ENCODE data around the gene PSMB8.

Gene PSMB8

DNA sequence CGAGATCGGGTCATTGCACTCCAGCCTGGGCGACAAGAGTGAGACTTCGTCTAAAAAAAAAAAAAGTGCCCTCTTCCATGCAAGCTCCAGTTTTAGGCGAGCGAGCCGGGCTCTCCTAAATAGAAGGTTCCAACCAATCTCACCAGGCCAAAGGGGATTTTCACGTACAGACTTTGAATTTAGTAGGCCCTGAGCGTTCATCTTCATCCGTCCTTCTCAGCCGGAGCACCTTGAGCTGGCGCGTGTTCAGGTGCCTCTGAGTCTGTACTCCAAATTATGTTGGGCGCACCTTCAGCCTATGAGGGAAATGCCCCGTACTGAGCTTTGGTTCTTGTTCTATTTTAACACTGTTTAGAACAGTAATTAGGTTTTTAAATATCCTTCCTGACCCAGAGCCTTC lies 4.5 kb downstream of the PSMB8 start:
- peaks cover 7% of the 10 kb centered on the region for H3K9me3 ChIP-seq (ENCODE audit: low read length)
- H3K36me3 ChIP-seq (ENCODE audit: insufficient read depth, low read length): no peaks in the 10 kb centered on the region

DNA sequence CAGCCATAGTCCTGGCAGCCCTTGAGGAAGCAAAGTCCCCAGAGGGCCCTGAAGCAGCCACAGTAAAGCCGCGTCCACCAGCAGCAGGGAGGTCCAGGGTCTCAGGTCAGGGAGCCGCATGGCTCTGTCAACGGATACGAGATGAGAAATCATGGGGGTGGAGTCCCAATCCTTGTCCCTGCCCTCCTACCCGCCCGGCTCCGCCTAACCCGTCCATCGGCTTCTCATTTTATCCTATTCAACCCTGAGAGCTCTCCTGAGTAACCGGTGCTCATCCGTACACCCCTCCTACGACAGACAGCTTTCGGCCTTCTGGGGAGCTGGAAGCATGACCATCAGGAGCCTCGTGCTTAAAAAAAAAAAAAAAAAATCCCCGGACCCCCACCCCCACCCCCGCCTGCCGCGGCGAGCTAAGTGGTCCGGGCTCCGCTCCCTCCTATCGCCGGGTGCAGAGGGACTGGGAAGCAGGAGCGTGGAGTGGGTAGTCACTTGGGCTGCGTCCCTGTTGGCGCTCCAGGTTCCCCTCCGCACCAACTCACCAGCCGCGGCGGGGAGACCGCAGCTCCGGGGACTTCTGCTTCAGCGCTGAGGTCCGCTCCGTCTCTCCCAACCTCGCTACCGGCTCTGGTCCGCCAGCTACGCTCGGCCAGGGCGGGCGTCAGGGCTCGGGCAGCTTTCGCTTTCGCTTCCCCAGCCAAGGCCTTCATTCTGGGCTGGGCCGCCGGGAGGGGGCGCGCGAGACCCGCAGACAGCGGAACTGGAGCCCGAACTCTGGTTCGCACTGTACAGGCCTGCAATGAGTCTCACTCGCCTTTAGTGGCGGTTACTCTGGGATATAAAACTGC lies 5.5 kb downstream of the PSMB8 start, which contains the start of gene TAP2:
Gene TAP2 (minus strand): TSS at position 626 of the 845 bp plus-strand sequence. CDS start 506 bp downstream, at position 120.
- Histone ChIP-seq H3K4me3 (ENCODE audit: low read length) (peak within 1 kb of the TSS; percentile 71), H2AFZ (ENCODE audit: low read depth, low read length) (peak within 1 kb of the TSS; percentile 64), H3K9me3 (ENCODE audit: low read length) (peaks cover 7% of the 10 kb centered on the region), H3K36me3 (ENCODE audit: insufficient read depth, low read length) (no peaks in the 10 kb centered on the region), H3K4me1 (ENCODE audit: insufficient read depth, low read length) (peaks cover 6% of the 10 kb centered on the region), H3K27me3 (ENCODE audit: insufficient read depth, low read length) (peaks cover 22% of the 10 kb centered on the region)

More for the DNA sequence above, 4.5 kb downstream of the PSMB8 start:
- peaks cover 32% of the 10 kb centered on the region for H3K27me3 ChIP-seq (ENCODE audit: insufficient read depth, low read length)
- H3K4me3 ChIP-seq (ENCODE audit: low read length): no peak overlapping the region
- no peak overlapping the region for H2AFZ ChIP-seq (ENCODE audit: low read depth, low read length)
- peaks cover 10% of the 10 kb centered on the region for H3K4me1 ChIP-seq (ENCODE audit: insufficient read depth, low read length)

DNA sequence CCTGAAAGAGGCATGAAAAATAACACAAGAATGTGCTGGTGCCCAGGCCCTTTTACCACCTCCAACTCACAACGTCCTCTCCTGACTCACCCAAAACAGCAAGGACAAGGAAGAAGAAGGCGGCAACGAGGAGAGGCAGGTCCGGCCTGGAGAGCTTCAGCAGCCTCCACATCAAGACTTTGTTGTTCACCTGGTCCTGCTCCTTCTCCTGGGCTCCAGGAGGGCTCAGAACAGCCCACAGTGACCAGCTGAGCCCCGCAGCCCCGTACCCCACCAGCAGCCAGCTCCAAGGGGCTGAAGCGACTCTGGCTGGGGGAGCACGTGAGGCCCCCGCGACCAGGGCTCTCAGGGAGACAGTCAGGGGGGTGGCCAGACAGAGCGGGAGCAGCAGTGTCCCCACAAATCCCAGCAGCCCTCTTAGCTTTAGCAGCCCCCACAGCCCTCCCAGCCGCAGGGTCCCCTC lies 6.2 kb downstream of the PSMB8 start:
- Histone ChIP-seq H3K4me3 (ENCODE audit: low read length) (peak overlapping the region; percentile 71), H3K36me3 (ENCODE audit: insufficient read depth, low read length) (no peaks in the 10 kb centered on the region), H3K9me3 (ENCODE audit: low read length) (peaks cover 7% of the 10 kb centered on the region), H2AFZ (ENCODE audit: low read depth, low read length) (peak overlapping the region; percentile 64), H3K4me1 (ENCODE audit: insufficient read depth, low read length) (peaks cover 6% of the 10 kb centered on the region), H3K27me3 (ENCODE audit: insufficient read depth, low read length) (peaks cover 16% of the 10 kb centered on the region)

DNA sequence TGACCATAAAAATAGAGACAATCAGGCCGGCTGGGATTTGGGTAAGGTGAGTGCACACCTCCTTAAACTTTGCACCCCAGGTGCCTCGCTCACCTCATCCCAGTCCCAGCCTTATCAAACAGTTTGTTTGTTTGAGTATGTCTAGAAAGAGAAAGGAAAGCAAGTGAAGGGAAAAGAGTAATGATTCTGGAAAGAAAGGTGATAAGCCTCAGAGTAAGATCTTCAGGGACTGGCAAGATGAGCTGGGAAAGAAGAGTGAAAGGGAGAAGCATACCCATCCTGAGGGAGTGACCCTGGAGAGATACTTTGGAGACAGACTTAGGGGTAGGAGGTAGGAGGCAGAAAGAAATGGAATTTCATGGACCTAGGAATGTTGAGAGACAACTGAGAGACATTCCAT lies 7.0 kb downstream of the PSMB8 start:
- H3K27me3 ChIP-seq (ENCODE audit: insufficient read depth, low read length): peaks cover 8% of the 10 kb centered on the region
- peaks cover 6% of the 10 kb centered on the region for H3K4me1 ChIP-seq (ENCODE audit: insufficient read depth, low read length)
- H3K9me3 ChIP-seq (ENCODE audit: low read length): peaks cover 2% of the 10 kb centered on the region
- no peak overlapping the region for H2AFZ ChIP-seq (ENCODE audit: low read depth, low read length)
- no peak overlapping the region for H3K4me3 ChIP-seq (ENCODE audit: low read length)
- no peaks in the 10 kb centered on the region for H3K36me3 ChIP-seq (ENCODE audit: insufficient read depth, low read length)

DNA sequence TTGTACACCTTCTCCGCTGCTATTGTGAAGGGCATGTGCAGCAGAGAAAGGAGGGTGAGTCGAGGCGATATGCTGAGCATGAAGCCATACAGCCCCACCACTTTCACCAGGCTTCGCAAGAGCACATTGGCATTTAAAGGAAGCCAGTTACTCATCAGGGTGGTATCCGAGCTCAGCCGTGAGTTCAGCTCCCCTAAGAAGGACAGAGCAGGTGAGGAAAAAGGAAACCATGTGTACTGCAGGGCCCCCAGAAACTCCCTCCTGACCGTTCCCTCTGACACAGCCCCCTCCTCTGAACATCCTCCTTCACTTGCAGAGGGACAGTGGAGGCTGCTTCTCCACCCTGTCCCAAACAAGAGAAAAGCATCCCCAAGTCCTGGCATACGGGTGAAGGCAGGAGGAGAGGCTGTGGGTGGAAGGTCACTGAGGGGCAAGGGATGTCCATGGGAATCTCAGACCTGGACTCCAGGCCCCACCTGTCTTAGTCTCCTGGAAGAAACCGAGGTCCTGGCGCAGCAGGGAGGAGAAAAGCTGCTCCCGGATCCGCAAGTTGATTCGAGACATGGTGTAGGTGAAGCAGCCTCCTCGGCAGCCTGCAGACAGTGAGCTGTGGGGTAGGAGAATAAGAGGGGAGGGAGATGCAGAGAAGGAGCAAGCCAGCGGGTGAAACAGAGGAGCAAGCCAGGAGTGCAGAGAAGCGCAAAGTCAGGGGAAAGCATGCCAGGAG lies 8.5 kb downstream of the PSMB8 start:
- H2AFZ ChIP-seq (ENCODE audit: low read depth, low read length): no peak overlapping the region
- H3K9me3 ChIP-seq (ENCODE audit: low read length): no peaks in the 10 kb centered on the region
- H3K4me1 ChIP-seq (ENCODE audit: insufficient read depth, low read length): peaks cover 6% of the 10 kb centered on the region
- no peak overlapping the region for H3K4me3 ChIP-seq (ENCODE audit: low read length)
- no peaks in the 10 kb centered on the region for H3K36me3 ChIP-seq (ENCODE audit: insufficient read depth, low read length)
- H3K27me3 ChIP-seq (ENCODE audit: insufficient read depth, low read length): no peaks in the 10 kb centered on the region

DNA sequence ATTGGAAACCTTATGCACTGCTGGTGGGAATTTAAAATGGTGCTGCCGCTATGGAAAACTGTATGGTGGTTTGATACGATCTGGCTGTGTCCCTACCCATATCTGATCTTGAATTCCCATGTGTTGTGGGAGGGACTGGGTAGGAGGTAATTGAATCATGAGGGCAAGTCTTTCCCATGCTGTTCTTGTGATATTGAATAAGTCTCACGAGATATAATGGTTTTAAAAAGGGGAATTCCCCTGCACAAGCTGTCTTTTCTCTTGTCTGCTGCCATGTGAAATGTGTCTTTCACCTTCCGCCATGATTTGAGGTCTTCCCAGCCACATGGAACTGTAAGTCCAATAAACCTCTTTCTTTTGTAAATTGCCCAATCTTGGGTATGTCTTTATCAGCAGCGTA lies 10.2 kb downstream of the PSMB8 start:
- Histone ChIP-seq H3K36me3 (ENCODE audit: insufficient read depth, low read length) (no peaks in the 10 kb centered on the region), H3K9me3 (ENCODE audit: low read length) (no peaks in the 10 kb centered on the region), H3K4me1 (ENCODE audit: insufficient read depth, low read length) (peaks cover 6% of the 10 kb centered on the region), H3K27me3 (ENCODE audit: insufficient read depth, low read length) (no peaks in the 10 kb centered on the region), H2AFZ (ENCODE audit: low read depth, low read length) (no peak overlapping the region), H3K4me3 (ENCODE audit: low read length) (no peak overlapping the region)

DNA sequence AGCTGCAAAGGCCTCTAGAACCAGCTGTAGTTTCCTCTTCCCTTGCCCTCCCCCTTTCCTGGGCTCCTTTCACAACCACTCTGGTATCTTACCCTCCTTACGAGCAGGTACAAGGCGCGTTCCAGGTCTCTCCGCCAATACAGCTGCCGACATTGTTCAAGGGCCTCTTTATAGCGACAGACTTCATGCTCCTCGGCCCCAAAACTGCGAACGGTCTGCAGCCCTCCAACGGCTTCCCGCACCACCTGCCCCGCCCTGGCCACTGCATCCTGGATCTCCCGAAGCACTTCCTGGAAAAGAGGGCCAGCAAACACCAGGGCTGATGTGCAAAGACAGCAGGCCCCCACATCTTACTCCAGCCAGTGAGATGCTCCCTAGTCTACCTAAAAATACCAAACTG lies 11.3 kb downstream of the PSMB8 start:
- Histone ChIP-seq H2AFZ (ENCODE audit: low read depth, low read length) (no peak overlapping the region), H3K4me1 (ENCODE audit: insufficient read depth, low read length) (no peaks in the 10 kb centered on the region), H3K27me3 (ENCODE audit: insufficient read depth, low read length) (no peaks in the 10 kb centered on the region), H3K36me3 (ENCODE audit: insufficient read depth, low read length) (no peaks in the 10 kb centered on the region), H3K4me3 (ENCODE audit: low read length) (no peak overlapping the region), H3K9me3 (ENCODE audit: low read length) (no peaks in the 10 kb centered on the region)

DNA sequence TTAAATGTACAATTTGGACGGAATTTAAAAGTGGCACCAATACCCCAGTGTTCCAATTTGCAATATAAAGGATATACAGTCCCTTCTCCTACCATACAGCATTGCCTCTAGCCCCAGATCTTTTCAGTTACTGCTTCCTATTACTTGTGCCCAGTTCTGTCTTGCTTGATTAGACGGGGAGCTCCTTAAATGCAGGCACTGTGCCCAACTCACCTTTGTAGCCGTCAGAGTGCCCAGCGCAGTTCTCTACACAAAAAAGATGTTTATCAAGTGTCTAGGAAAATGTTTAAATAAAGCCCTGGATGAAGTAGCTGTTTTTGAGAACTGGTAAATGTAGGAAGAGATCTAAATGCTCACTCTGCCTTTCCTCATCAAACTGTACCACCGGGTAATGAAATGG lies 12.9 kb downstream of the PSMB8 start:
- no peak overlapping the region for H3K4me3 ChIP-seq (ENCODE audit: low read length)
- no peak overlapping the region for H2AFZ ChIP-seq (ENCODE audit: low read depth, low read length)
- H3K4me1 ChIP-seq (ENCODE audit: insufficient read depth, low read length): no peaks in the 10 kb centered on the region
- no peaks in the 10 kb centered on the region for H3K9me3 ChIP-seq (ENCODE audit: low read length)
- H3K27me3 ChIP-seq (ENCODE audit: insufficient read depth, low read length): peaks cover 2% of the 10 kb centered on the region
- H3K36me3 ChIP-seq (ENCODE audit: insufficient read depth, low read length): no peaks in the 10 kb centered on the region

DNA sequence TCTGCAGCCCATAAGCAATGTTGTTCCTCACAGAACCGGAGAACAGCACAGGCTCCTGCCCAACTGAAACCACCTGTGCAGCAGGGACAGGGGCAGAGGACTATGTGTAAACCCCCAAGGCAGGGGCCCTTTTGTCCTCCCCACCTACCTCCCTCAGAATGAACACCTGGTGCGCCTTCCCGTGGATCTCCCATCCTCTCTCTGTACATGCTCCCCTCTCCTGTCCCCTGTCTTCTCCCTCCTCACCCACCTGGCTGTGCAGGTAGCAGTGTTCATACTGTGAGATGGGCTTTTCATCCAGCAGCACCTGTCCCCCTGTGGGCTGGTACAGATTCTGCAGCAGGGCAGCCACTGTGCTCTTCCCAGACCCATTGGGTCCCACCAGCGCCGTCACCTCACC lies 13.8 kb downstream of the PSMB8 start:
- Histone ChIP-seq H3K27me3 (ENCODE audit: insufficient read depth, low read length) (peaks cover 4% of the 10 kb centered on the region), H3K36me3 (ENCODE audit: insufficient read depth, low read length) (no peaks in the 10 kb centered on the region), H3K9me3 (ENCODE audit: low read length) (no peaks in the 10 kb centered on the region), H3K4me3 (ENCODE audit: low read length) (no peak overlapping the region), H2AFZ (ENCODE audit: low read depth, low read length) (no peak overlapping the region), H3K4me1 (ENCODE audit: insufficient read depth, low read length) (no peaks in the 10 kb centered on the region)

DNA sequence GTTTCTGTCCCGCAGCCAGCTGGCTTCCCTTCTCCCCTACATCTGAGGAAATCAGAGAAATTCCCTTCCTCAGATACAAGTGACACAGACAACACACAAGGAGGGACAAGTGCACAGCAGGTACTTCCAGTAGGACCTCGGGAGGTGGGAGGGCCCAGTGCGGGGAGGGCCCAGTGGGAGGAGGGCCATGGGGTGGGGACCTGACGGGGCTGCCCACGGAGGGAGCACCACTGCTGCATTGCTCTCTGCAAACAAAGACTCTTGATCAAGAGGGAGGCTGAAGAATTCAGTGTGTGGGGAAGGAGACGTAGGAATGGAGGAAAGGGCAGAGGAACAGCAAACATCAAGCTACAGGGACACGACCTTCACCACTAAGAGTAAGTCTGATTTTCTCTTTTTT lies 14.4 kb downstream of the PSMB8 start:
- H3K36me3 ChIP-seq (ENCODE audit: insufficient read depth, low read length): no peaks in the 10 kb centered on the region
- no peak overlapping the region for H2AFZ ChIP-seq (ENCODE audit: low read depth, low read length)
- no peaks in the 10 kb centered on the region for H3K4me1 ChIP-seq (ENCODE audit: insufficient read depth, low read length)
- H3K4me3 ChIP-seq (ENCODE audit: low read length): no peak overlapping the region
- peaks cover 4% of the 10 kb centered on the region for H3K27me3 ChIP-seq (ENCODE audit: insufficient read depth, low read length)
- no peaks in the 10 kb centered on the region for H3K9me3 ChIP-seq (ENCODE audit: low read length)

DNA sequence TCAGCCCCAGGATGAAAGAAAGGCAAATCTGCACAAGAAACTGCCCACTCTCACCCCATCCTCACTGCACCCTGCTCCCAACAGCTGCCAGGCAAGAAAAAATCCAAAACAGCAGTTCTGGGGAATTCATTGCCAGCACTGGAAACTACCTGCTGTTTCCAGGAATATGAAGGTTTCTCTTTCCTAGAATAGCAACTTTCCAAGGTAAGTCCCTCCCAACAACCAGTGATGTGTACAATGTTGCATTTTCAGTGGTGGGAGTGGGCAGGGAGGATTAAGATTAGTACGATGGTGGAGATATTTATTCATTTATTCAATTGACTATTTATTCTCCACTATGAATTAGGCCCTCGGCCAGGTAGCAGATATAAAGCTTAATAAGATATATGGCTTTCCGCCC lies 16.8 kb downstream of the PSMB8 start:
- no peaks in the 10 kb centered on the region for H3K9me3 ChIP-seq (ENCODE audit: low read length)
- H3K4me1 ChIP-seq (ENCODE audit: insufficient read depth, low read length): no peaks in the 10 kb centered on the region
- peaks cover 4% of the 10 kb centered on the region for H3K27me3 ChIP-seq (ENCODE audit: insufficient read depth, low read length)
- no peaks in the 10 kb centered on the region for H3K36me3 ChIP-seq (ENCODE audit: insufficient read depth, low read length)
- no peak overlapping the region for H2AFZ ChIP-seq (ENCODE audit: low read depth, low read length)
- H3K4me3 ChIP-seq (ENCODE audit: low read length): no peak overlapping the region

DNA sequence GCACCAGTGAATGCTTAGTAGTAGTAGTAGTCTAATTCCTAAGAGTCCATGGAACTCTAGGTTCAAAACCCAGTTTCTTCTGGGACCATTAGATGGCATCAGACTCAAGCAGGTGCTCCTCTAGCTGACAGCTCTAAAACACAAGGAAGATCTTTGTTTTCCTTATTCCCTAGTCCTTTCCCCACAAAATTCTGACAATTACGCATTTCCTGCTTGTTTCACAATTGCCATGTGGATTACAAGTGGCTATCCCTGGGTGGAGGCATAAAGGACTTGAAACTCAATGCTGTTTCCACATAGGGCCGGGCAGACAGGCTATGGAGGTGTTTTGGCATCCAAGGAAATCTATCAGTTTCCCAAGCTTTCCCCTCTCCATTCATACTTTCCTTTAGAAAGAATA lies 17.9 kb downstream of the PSMB8 start:
- H3K27me3 ChIP-seq (ENCODE audit: insufficient read depth, low read length): peaks cover 11% of the 10 kb centered on the region
- H3K9me3 ChIP-seq (ENCODE audit: low read length): no peaks in the 10 kb centered on the region
- H3K4me3 ChIP-seq (ENCODE audit: low read length): no peak overlapping the region
- no peaks in the 10 kb centered on the region for H3K36me3 ChIP-seq (ENCODE audit: insufficient read depth, low read length)
- H3K4me1 ChIP-seq (ENCODE audit: insufficient read depth, low read length): no peaks in the 10 kb centered on the region
- no peak overlapping the region for H2AFZ ChIP-seq (ENCODE audit: low read depth, low read length)

DNA sequence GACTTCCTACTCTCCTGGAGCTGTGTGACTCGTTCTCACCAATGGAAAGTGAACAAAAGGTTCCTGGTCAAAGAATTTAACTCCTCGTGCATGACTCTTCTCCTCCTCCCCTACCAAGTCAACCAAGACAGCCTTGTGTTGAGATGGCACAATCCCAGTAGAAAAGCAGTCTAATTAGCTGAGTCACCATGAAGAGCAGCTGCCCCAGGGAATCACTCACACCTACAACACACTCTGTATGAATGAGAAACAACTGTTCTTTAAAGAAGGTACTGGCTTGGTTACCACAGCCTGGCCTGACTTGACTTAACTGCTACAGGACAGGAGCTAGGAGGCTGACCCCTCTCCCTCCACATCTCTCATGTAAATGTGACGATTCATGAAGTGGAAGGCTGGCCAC lies 24.1 kb downstream of the PSMB8 start:
- Histone ChIP-seq H3K4me3 (ENCODE audit: low read length) (no peak overlapping the region), H3K36me3 (ENCODE audit: insufficient read depth, low read length) (no peaks in the 10 kb centered on the region), H2AFZ (ENCODE audit: low read depth, low read length) (no peak overlapping the region), H3K27me3 (ENCODE audit: insufficient read depth, low read length) (peaks cover 22% of the 10 kb centered on the region), H3K4me1 (ENCODE audit: insufficient read depth, low read length) (no peaks in the 10 kb centered on the region), H3K9me3 (ENCODE audit: low read length) (no peaks in the 10 kb centered on the region)

Data from neuron (in vitro differentiated cells).